GM23248 (cell line): ENCODE results near the gene SERPINB4. TPM values are rescaled to one million over a fixed set of nuclear protein-coding genes. Genes with fewer than 3 reads are reported as not detected.

ENCODE experiments used
- DNase-seq: peaks from one replicate; pipeline ENCODE4 v3.0.0-alpha.2; 2015
- H2AFZ ChIP-seq: fragments of 200-600 bp; sonication (generic); 2 replicates; pipeline ENCODE4 v1.6.1; 2016; ENCODE audit warnings: antibody characterized with exemption
- H3F3A ChIP-seq: fragments of 200-600 bp; sonication (generic); 2 replicates; pipeline ENCODE4 v1.6.1; 2016; ENCODE audit warnings: mild to moderate bottlenecking, antibody characterized with exemption, mixed run types; ENCODE audit not compliant: insufficient read depth
- H3K27ac ChIP-seq: fragments of 200-600 bp; sonication (generic); 2 replicates; pipeline ENCODE4 v1.5.1; 2016; ENCODE audit warnings: mild to moderate bottlenecking
- H3K27me3 ChIP-seq: fragments of 200-600 bp; sonication (generic); replicated peaks from 2 replicates; pipeline ENCODE4 v1.6.1; 2016; ENCODE audit warnings: mild to moderate bottlenecking; ENCODE audit not compliant: insufficient read depth
- H3K36me3 ChIP-seq: fragments of 200-600 bp; sonication (generic); 2 replicates; pipeline ENCODE4 v1.6.1; 2016; ENCODE audit warnings: low read depth, mild to moderate bottlenecking
- H3K4me1 ChIP-seq: fragments of 200-600 bp; sonication (generic); 2 replicates; pipeline ENCODE4 v1.6.1; 2016; ENCODE audit warnings: mild to moderate bottlenecking; ENCODE audit not compliant: insufficient read depth
- H3K4me2 ChIP-seq: fragments of 200-600 bp; sonication (generic); one replicate; pipeline ENCODE4 v1.6.1; 2016; ENCODE audit warnings: mild to moderate bottlenecking; ENCODE audit not compliant: unreplicated experiment
- H3K4me3 ChIP-seq: fragments of 200-600 bp; sonication (generic); 2 replicates; pipeline ENCODE4 v1.5.1; 2016; ENCODE audit warnings: mild to moderate bottlenecking
- H3K79me2 ChIP-seq: fragments of 200-600 bp; sonication (generic); 2 replicates; pipeline ENCODE4 v1.6.1; 2016; ENCODE audit warnings: mild to moderate bottlenecking; ENCODE audit not compliant: insufficient read depth
- H3K9ac ChIP-seq: fragments of 200-600 bp; sonication (generic); 2 replicates; pipeline ENCODE4 v1.6.1; 2016; ENCODE audit warnings: mild to moderate bottlenecking
- H3K9me2 ChIP-seq: fragments of 200-600 bp; sonication (generic); 2 replicates; pipeline ENCODE4 v1.6.1; 2016; ENCODE audit warnings: mixed run types, mild to moderate bottlenecking, moderate library complexity; ENCODE audit not compliant: insufficient read depth
- H3K9me3 ChIP-seq: fragments of 200-600 bp; sonication (generic); one replicate; pipeline ENCODE4 v1.6.1; 2017; ENCODE audit warnings: low read depth
- H4K20me1 ChIP-seq: fragments of 200-600 bp; sonication (generic); 2 replicates; pipeline ENCODE4 v1.6.0; 2016; ENCODE audit not compliant: insufficient read depth
- EZH2 ChIP-seq: fragments of 200-600 bp; sonication (generic); IDR thresholded peaks from 2 replicates; pipeline ENCODE4 v1.6.1; 2018; ENCODE audit warnings: antibody characterized with exemption, mild to moderate bottlenecking; ENCODE audit not compliant: insufficient read depth, poor library complexity, severe bottlenecking
- EZH2phosphoT487 ChIP-seq: fragments of 200-600 bp; sonication (generic); IDR thresholded peaks from 2 replicates; pipeline ENCODE4 v1.6.1; 2018; ENCODE audit warnings: antibody characterized with exemption, moderate library complexity, mild to moderate bottlenecking, low read depth; ENCODE audit not compliant: insufficient read depth
- WGBS, 2 experiments: methylation state at CpG; one replicate each; pipeline ENCODE4 v1.1.6; 2015 to 2017; ENCODE audit warnings: low lambda C conversion rate in 2 of 2, low coverage in 1 of 2; ENCODE audit errors: missing lambda C conversion rate in 2 of 2; 5-methylcytosine and 5-hydroxymethylcytosine counted together
- in situ Hi-C: fragments of 300-500 bp; cut with MboI; formaldehyde crosslinking; loops from 2 replicates; pipeline ENCODE4 v1.15.0; 2020
- polyA plus RNA-seq: library from polyadenylated mRNA; unstranded; fragments of >200 nt; fragmentation: Nextera tagmentation; extraction: Ambion mirVana; gene quantifications from 2 replicates; pipeline ENCODE4 v1.2.1, GENCODE V29; 2016
- total RNA-seq: library from RNA; depleted of rRNA; stranded (reverse); fragments of >200 nt; shearing (Covaris generic); gene quantifications from 2 replicates; pipeline ENCODE4 v1.2.3, GENCODE V29; 2014

SERPINB4 gene
- total and polyA plus RNA-seq, 2 experiments from 2014 or later, result not detected

DNA sequence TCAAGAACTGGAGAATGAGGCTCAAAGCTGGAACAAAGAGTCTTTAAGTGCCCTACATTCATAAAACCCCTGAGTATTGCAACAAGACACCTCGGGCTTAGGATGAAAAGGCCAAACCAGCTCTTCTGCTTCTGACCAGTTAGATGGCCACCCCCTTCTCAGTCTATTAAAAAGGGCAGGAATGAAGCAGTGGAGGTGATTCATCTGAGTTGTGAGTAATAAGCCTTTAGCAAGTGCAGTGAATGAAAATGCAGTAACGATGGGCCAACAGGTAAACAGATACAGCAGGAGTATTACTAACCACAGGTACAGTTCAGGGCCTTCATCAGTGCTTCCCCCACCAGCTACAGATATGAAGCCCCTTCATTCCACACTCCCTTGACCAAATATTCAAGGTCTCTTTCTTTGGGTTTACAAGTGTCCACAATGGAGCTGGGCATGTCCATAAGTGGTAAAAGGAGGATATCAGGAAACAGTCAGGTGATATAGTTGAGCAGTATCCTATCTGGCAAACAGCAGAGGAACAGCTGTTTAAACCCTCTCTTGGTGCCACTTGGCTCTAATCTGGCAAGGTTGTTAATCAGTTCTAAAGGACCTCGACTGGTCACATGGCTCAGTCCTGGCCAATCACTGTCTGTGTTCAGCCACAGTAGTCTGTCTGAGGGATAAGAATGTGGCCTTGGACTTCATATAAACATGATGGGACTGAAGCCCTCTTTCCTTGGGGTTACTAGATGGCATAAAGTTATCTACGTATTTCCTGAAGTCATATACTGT lies 39.1 kb downstream of the SERPINB4 start:
- Histone ChIP-seq H3K79me2 (no peaks in the 10 kb centered on the region), H3K4me2 (peak overlapping the region; percentile 17), H3K27ac (peak overlapping the region; percentile 39), H3K4me1 (peaks cover 24% of the 10 kb centered on the region), H3F3A (peaks cover 16% of the 10 kb centered on the region), H3K36me3 (no peaks in the 10 kb centered on the region), H2AFZ (no peak overlapping the region), H3K9ac (no peak overlapping the region), H4K20me1 (no peaks in the 10 kb centered on the region), H3K4me3 (no peak overlapping the region), H3K9me3 (no peaks in the 10 kb centered on the region), H3K27me3 (no peaks in the 10 kb centered on the region), H3K9me2 (no peaks in the 10 kb centered on the region)
- no peak for TF ChIP-seq EZH2
- no peak for TF ChIP-seq EZH2phosphoT487
- WGBS, 2 experiments, result 40 to 43% methylated on average over 4 of the region's 4 CpGs
- in situ Hi-C loops, result no loop called here
- DNase-seq, result peak; percentile 84

DNA sequence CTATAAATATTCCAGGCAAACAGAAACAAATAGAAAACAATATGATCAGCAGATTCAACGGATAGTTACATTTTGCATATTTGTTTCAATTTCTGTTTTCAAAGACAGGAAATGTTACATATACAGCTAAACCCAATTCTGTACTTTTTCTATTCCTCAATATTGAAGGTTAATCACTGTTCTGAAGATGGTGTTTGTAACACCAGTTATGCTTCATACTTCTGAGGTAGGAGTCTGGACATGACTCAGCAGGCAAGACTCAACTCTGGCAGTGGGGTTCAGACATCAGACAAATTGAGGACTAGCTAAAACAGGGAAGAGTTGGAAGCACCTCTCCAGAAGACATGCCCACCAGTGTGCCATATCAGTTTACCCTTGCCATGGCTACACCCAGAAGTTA lies 40.3 kb downstream of the SERPINB4 start:
- in situ Hi-C loops, result no loop called here
- no peaks in the 10 kb centered on the region for H4K20me1 ChIP-seq
- WGBS, 2 experiments, result 2 to 3% methylated on average over 1 of the region's 1 CpG
- H3K79me2 ChIP-seq, result no peaks in the 10 kb centered on the region
- peak overlapping the region; percentile 47 for H3K4me2 ChIP-seq
- H3K36me3 ChIP-seq, result no peaks in the 10 kb centered on the region
- H3K9me3 ChIP-seq, result no peaks in the 10 kb centered on the region
- H3K9ac ChIP-seq, result no peak overlapping the region
- H3K4me3 ChIP-seq, result no peak overlapping the region
- H3K27me3 ChIP-seq, result no peaks in the 10 kb centered on the region
- TF ChIP-seq EZH2, result no peak
- TF ChIP-seq EZH2phosphoT487, result no peak
- H3K9me2 ChIP-seq, result no peaks in the 10 kb centered on the region
- peak overlapping the region; percentile 39 for H3K27ac ChIP-seq
- H3K4me1 ChIP-seq, result peaks cover 24% of the 10 kb centered on the region
- DNase-seq, result peak; percentile 80
- 0 out of 2 replicates have a peak overlapping the region, but pooled peaks have one; percentile 6 for H2AFZ ChIP-seq
- peaks cover 16% of the 10 kb centered on the region for H3F3A ChIP-seq

DNA sequence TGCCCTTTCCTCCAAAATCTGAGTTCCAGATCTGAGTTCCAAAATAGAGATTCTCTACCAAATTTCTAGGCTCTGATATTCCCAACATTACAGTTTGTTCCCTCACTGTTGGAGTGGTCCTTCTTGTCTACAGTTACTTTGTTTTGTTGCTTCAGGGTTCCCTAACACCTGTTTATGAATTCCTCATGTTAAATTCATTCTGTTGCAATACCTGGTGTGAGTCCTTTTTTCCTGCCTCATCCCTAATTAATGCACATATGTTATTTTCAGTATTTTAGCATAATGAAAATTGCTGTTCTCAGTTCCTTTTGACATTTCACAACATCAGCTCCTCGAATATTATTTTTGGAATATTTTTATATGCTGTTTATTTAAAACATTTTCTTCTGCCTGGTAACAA lies 40.7 kb downstream of the SERPINB4 start:
- H3K27me3 ChIP-seq, result no peaks in the 10 kb centered on the region
- 0 out of 2 replicates have a peak overlapping the region, but pooled peaks have one; percentile 6 for H2AFZ ChIP-seq
- H3K79me2 ChIP-seq, result no peaks in the 10 kb centered on the region
- no peaks in the 10 kb centered on the region for H4K20me1 ChIP-seq
- H3K9me2 ChIP-seq, result no peaks in the 10 kb centered on the region
- no peak for DNase-seq
- H3F3A ChIP-seq, result peaks cover 16% of the 10 kb centered on the region
- peak overlapping the region; percentile 47 for H3K4me2 ChIP-seq
- TF ChIP-seq EZH2 (no peak), EZH2phosphoT487 (no peak)
- H3K4me1 ChIP-seq, result peaks cover 24% of the 10 kb centered on the region
- H3K36me3 ChIP-seq, result no peaks in the 10 kb centered on the region
- no peaks in the 10 kb centered on the region for H3K9me3 ChIP-seq
- H3K9ac ChIP-seq, result no peak overlapping the region
- H3K27ac ChIP-seq, result peak overlapping the region; percentile 39
- H3K4me3 ChIP-seq, result no peak overlapping the region
- in situ Hi-C loops, result no loop called here
- 0 to 2% methylated on average over 1 of the region's 1 CpG for WGBS, 2 experiments

DNA sequence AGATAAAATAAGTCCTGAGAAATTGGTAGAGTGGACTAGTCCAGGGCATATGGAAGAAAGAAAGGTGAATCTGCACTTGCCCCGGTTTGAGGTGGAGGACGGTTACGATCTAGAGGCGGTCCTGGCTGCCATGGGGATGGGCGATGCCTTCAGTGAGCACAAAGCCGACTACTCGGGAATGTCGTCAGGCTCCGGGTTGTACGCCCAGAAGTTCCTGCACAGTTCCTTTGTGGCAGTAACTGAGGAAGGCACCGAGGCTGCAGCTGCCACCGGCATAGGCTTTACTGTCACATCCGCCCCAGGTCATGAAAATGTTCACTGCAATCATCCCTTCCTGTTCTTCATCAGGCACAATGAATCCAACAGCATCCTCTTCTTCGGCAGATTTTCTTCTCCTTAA lies 47.1 kb downstream of the SERPINB4 start:
- Histone ChIP-seq H3K4me1 (peaks cover 5% of the 10 kb centered on the region), H3K9me3 (no peaks in the 10 kb centered on the region), H4K20me1 (no peaks in the 10 kb centered on the region), H3K27ac (no peak overlapping the region), H3K79me2 (no peaks in the 10 kb centered on the region), H3K4me3 (no peak overlapping the region), H3F3A (0 out of 2 replicates have a peak, but pooled peaks cover 6% of the 10 kb centered on the region), H3K27me3 (no peaks in the 10 kb centered on the region), H3K4me2 (no peak overlapping the region), H3K9me2 (no peaks in the 10 kb centered on the region), H2AFZ (no peak overlapping the region), H3K9ac (no peak overlapping the region), H3K36me3 (no peaks in the 10 kb centered on the region)
- TF ChIP-seq EZH2phosphoT487, result no peak
- TF ChIP-seq EZH2, result no peak
- in situ Hi-C loops, result loop anchor here (25.0 kb wide), 2 partner anchors 140 to 240 kb away; no protein-coding TSS in a partner anchor
- no peak for DNase-seq
- 81 to 85% methylated on average over 14 of the region's 14 CpGs for WGBS, 2 experiments
